Measurements from ENCODE around the gene CYTIP. TPM values are rescaled to one million over a fixed set of nuclear protein-coding genes. Genes with fewer than 3 reads are reported as not detected.

The CYTIP gene
- 1.5 and 2.8 TPM in 2 replicates for total RNA-seq (2014; rRNA removed; shearing (Covaris generic))

DNA sequence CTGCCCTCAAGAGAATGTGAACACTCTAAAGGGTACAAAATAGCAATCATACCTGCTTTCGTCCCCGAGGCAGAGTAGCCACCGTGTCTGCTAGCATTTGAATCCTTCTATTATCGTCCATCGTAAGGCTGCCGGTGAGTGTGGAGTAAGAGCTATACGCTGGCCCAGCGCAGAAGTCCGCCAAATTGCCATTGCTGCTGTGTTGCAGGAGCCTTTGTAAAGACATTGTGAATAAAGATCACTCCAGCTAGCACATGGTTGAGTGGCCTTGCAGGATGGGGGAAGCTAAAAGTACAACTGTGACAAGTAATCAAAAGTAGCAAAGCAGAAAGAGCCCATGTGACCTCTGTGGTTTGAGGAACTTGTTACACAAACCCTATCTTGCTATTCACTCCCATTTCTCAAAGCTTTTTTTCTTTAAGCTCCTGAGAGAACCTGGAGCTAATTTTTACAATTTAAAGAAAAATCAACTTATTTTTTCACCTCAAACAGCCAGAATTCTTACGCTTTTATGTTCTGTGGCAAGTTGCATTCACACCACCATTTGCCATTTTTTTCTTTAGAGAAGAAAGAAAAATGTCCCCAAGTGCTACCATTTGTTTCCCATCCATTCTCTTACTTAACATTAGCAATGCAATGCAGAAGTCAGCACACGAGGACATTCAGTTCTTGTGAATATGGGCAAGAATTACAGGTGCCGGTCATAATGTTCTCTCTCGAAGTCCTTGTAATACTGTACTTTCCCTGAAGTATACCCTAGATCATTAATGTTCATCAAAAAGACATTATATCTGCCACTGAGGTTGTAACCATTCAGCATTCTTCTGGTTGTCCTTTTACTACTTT is at the start of gene CYTIP:
TSS of gene CYTIP (minus strand) at position 295 of the 846 bp plus-strand sequence. CDS start at position 226, 69 bp downstream.
- DNase-seq (ENCODE audit: low read depth), result peak; percentile 32

- DNase-seq (ENCODE audit: low read depth), result peak; percentile 65
Measured at GRCh38 chr2:157492189-157492773, 48.4 kb upstream of the CYTIP start.

GRCh38 chr2:157489983-157490382 is 46.1 kb upstream of the CYTIP start:
- DNase-seq (ENCODE audit: low read depth), result no peak

- no peak for DNase-seq (ENCODE audit: low read depth)
Measured at GRCh38 chr2:157488877-157489276, 45.0 kb upstream of the CYTIP start.

- DNase-seq (ENCODE audit: low read depth), result no peak
Measured at GRCh38 chr2:157487747-157488146, 43.9 kb upstream of the CYTIP start.

GRCh38 chr2:157487271-157487610 is 43.4 kb upstream of the CYTIP start:
- no peak for DNase-seq (ENCODE audit: low read depth)

- peak; percentile 51 for DNase-seq (ENCODE audit: low read depth)
Measured at GRCh38 chr2:157486596-157487270, 42.8 kb upstream of the CYTIP start.

DNA sequence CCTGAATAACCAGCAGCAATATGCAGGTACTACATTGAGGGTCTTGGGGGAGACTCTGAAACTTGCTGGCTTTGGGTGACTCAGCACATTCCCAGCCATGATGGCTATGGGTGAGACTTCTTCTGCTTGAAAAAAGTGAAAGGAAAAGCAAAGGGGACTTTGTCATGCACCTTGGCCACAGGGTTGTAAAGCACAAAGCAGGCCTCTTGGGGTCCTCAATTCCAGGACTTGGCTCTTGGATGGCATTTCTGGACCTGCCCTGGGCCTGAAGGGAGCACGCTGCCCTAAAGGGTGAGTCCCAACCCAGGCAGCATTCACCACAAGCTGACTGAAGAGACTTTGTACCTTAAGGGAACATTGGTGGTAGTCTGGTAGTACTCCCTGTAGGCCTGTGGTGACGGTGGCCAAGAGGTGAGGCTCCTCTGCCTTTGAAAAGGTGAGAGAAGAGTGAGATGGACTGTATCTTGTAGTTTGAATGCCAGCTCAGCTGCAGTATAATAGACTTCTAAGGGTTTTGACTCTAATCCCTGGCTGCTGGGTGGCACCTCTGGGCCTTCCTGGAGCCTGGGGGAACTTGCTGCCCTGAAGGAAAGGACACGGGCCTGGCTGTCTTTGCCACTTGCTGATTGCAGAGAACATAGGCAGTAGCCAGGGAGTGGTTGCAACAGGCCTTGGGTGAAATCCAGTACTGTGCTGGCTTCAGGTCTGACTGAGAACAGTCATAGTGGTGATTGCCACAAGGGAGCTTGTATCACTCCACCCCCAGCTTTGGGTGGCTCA is 36.5 kb upstream of the CYTIP start:
- DNase-seq (ENCODE audit: low read depth), result peak; percentile 41

- DNase-seq (ENCODE audit: low read depth), result no peak
Measured at GRCh38 chr2:157479081-157480027, 35.5 kb upstream of the CYTIP start.

GRCh38 chr2:157477919-157478318 is 34.0 kb upstream of the CYTIP start:
- DNase-seq (ENCODE audit: low read depth), result no peak

DNA sequence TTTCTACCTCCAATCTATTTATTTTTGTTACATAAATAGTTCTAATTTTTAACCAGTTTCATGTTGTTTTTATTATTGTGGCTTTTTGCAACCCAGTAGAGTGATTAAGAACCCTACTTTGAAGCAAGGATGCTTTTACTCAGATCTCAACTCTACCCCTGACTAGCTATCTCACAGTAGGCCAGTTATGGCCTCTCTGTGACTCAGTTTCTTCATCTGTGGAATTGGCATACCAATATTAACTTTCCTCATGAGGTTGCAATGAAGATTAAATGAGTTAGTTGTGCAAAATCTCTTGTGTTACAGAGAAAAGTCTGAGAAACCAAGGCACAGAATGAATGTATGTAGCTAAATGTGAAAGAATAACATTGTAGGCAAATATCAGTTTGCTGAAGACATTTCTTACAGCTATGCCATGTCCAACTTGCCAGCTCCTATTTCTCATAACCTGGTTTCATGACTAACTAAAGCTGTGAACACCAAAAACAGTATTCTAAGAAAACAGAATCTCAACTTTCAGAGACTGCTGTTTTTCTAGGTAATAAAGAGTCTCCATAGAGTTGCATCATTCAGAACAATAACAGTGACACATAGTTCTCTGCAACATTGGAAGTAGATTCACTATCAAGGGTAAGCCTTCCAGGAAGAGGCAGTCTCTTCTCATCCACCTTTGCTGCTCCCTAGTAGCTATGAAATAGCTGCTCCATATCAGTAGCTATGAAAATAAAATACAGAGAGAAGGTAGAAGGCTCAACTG is 33.2 kb upstream of the CYTIP start:
- peak; percentile 21 for DNase-seq (ENCODE audit: low read depth)

DNA sequence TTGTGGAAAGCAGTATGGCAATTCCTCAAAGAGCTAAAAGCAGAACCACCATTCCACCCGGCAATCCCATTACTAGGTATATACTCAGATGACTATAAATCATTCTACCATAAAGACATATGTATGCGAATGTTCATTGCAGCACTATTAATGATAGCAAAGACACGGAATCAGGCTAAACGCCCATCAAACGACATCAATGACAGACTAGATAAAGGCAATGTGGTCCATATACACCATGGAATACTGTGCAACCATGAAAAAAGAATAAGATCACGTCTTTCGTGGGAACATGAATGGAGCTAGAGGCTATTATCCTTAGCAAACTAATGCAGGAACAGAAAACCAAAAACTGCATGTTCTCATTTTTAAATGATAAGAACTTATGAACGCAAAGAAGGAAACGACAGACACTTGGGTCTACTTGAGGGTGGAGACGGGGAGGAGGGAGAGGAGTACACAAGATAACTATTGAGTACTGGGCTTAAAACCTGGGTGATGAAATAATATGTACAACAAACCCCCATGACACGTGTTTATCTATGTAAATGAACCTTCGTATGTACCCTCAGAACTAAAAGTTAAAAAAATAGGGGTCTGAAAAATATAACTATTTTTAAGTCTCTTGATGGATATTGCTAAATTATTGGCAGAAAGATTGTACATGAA is 32.0 kb upstream of the CYTIP start:
- DNase-seq (ENCODE audit: low read depth), result no peak

- no peak for DNase-seq (ENCODE audit: low read depth)
Measured at GRCh38 chr2:157473581-157473980, 29.7 kb upstream of the CYTIP start.

DNA sequence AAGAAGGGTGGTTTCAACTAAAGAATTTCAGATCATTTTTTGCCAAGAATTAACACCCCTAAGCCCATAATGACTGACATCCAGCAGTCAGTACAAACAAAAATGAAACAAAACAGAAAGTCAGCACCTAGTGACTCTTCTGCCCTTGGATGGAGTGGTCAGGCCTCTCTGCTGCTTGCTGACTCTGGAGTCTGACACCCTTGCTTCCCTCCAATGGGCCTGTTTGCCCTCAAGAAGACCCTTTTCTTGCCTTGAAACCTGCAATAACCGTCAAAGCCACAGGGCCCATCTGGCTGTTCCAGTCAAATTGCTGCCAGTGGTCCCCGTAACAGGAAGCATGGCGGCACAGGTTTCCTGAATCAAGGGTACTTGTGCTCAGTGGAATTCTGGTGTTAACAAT is 27.2 kb upstream of the CYTIP start:
- no peak for DNase-seq (ENCODE audit: low read depth)

GRCh38 chr2:157470321-157470720 is 26.4 kb upstream of the CYTIP start:
- DNase-seq (ENCODE audit: low read depth), result no peak

GRCh38 chr2:157469726-157470125 is 25.8 kb upstream of the CYTIP start:
- no peak for DNase-seq (ENCODE audit: low read depth)

DNA sequence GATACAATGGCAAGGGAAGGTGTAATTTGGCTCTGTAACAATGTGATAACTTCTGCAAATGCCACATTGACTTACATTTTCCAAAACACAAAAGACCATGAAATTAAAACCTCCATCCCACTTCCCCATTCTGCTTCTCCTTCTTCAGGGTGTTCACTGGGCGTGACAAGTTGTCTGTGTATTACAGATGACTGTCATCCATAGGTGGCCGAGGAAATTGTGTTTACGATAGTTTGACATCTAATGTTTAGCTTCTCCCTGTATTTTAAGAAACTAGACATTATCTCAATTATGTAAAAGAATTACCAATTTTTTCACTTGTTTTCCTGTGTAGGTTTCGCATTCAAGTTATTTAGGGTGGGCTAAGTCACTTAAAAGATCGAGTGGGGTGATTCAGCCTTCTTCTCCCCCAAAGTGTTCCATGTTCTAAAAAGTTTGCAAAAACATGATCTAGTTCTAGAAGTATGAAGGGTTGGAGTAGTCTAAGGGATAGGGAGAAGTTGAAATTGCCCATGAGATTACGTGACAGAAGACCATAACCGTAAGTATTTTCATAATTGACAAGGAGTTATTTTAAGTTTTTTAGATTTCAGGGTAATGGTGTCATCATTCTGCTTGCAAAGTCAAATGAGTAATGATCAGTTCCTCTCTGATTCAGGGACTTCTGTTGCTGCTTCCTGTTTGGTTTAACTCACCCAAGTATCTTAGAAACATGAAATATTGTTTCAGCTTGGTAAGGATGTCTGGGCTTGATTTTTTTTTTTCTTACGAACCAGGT is 25.2 kb upstream of the CYTIP start:
- DNase-seq (ENCODE audit: low read depth), result peak; percentile 84

- DNase-seq (ENCODE audit: low read depth), result no peak
Measured at GRCh38 chr2:157466764-157467163, 22.9 kb upstream of the CYTIP start.

GRCh38 chr2:157465554-157465953 is 21.7 kb upstream of the CYTIP start:
- DNase-seq (ENCODE audit: low read depth), result no peak

All from M059J (cell line).